ENCODE results near the gene GUCY2D.

Gene GUCY2D

GRCh38 chr17:8015957-8016631 lies 13.7 kb downstream of the GUCY2D start:
- no peak for TF ChIP-seq CTCF (IDR thresholded peaks at IDR 0.05; ENCODE audit: borderline replicate concordance, control extremely low read depth, extremely low read depth, insufficient read depth, missing control alignments)
- in situ Hi-C loops (cut with MboI; ENCODE audit: low sequenced_read_pairs, unreplicated experiment), result no loop called here
- no peak for DNase-seq (ENCODE audit: low spot score)

- DNase-seq (ENCODE audit: low spot score), result peak; percentile 74
- peak; percentile 69 for TF ChIP-seq CTCF (IDR thresholded peaks at IDR 0.05; ENCODE audit: borderline replicate concordance, control extremely low read depth, extremely low read depth, insufficient read depth, missing control alignments)
- in situ Hi-C loops (cut with MboI; ENCODE audit: low sequenced_read_pairs, unreplicated experiment), result no loop called here
Measured at GRCh38 chr17:8016632-8017424, 14.4 kb downstream of the GUCY2D start.

DNA sequence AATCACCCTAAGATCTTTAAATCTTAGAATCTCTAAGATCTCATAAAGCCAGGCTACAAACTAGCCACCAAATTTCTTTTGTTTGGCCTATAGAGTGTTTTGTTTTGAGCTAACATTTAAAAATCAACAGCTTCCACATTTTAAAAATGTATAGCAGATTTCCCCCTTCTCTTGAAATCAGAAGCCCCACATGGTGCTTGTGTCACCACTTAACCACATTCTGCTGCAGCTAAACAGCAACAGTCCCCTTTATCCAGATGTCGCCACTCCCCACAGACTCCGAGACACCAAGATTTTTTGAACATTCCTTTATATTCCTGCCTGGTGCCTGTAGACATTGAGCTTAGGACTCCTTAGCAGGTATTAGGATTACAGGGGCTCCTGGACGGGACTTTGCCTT lies 16.0 kb downstream of the GUCY2D start:
- no peak for DNase-seq (ENCODE audit: low spot score)
- TF ChIP-seq CTCF (IDR thresholded peaks at IDR 0.05; ENCODE audit: borderline replicate concordance, control extremely low read depth, extremely low read depth, insufficient read depth, missing control alignments), result no peak
- in situ Hi-C loops (cut with MboI; ENCODE audit: low sequenced_read_pairs, unreplicated experiment), result no loop called here

- no peak for DNase-seq (ENCODE audit: low spot score)
- no peak for TF ChIP-seq CTCF (IDR thresholded peaks at IDR 0.05; ENCODE audit: borderline replicate concordance, control extremely low read depth, extremely low read depth, insufficient read depth, missing control alignments)
- in situ Hi-C loops (cut with MboI; ENCODE audit: low sequenced_read_pairs, unreplicated experiment), result no loop called here
Measured at GRCh38 chr17:8019166-8019565, 16.8 kb downstream of the GUCY2D start.

- in situ Hi-C loops (cut with MboI; ENCODE audit: low sequenced_read_pairs, unreplicated experiment), result no loop called here
- no peak for DNase-seq (ENCODE audit: low spot score)
- TF ChIP-seq CTCF (IDR thresholded peaks at IDR 0.05; ENCODE audit: borderline replicate concordance, control extremely low read depth, extremely low read depth, insufficient read depth, missing control alignments), result no peak
Measured at GRCh38 chr17:8019665-8020650, 17.5 kb downstream of the GUCY2D start.
